Choroid plexus epithelial cell (primary cell): ENCODE results near the gene TMA7B.

Experiments
- DNase-seq: peaks from one replicate; pipeline ENCODE4 v3.0.0-alpha.2; 2010; ENCODE audit warnings: low read depth
- H3K4me3 ChIP-seq: 2 replicates; pipeline ENCODE4 v1.5.1; 2011; ENCODE audit warnings: low read depth, mild to moderate bottlenecking, control low read depth, low read length, moderate library complexity
- CTCF ChIP-seq: conservative IDR thresholded peaks from 2 replicates; pipeline ENCODE4 v1.5.1; 2011; ENCODE audit warnings: low read depth, mild to moderate bottlenecking, control low read depth, inconsistent platforms, low read length, moderate library complexity

Gene TMA7B

GRCh38 chr22:40001106-40001505 is 40.9 kb downstream of the TMA7B start:
- no peak for DNase-seq
- H3K4me3 ChIP-seq = no peak overlapping the region
- no peak for TF ChIP-seq CTCF

GRCh38 chr22:40001800-40002577 is 41.8 kb downstream of the TMA7B start:
- no peak for DNase-seq
- H3K4me3 ChIP-seq = no peak overlapping the region
- TF ChIP-seq CTCF = no peak

- no peak for TF ChIP-seq CTCF
- no peak for DNase-seq
- H3K4me3 ChIP-seq = no peak overlapping the region
These were observed 42.9 kb downstream of the TMA7B start for GRCh38 chr22:40002935-40003715.

GRCh38 chr22:40004836-40005235 is 44.6 kb downstream of the TMA7B start:
- H3K4me3 ChIP-seq = no peak overlapping the region
- DNase-seq = no peak
- no peak for TF ChIP-seq CTCF

GRCh38 chr22:40006641-40007040 is 46.4 kb downstream of the TMA7B start:
- no peak for DNase-seq
- no peak for TF ChIP-seq CTCF
- H3K4me3 ChIP-seq = no peak overlapping the region

GRCh38 chr22:40007853-40008710 is 47.9 kb downstream of the TMA7B start:
- no peak overlapping the region for H3K4me3 ChIP-seq
- no peak for TF ChIP-seq CTCF
- no peak for DNase-seq
